HCT116 (cell line): ENCODE results near the gene STX16.

Experiments
- ATF3 ChIP-seq: IDR thresholded peaks from 2 replicates; pipeline ENCODE4 v1.6.1; 2012
- CEBPB ChIP-seq: IDR thresholded peaks from 2 replicates; pipeline ENCODE4 v1.6.1; 2012; ENCODE audit warnings: low read depth
- CTCF ChIP-seq, 3 experiments: fragments of 200-600 bp in 1 of 3; sonication (generic) in 1 of 3; IDR thresholded peaks in 2 of 3; conservative IDR thresholded peaks in 1 of 3; 2 replicates each; pipeline ENCODE4 v1.5.1; 2012 to 2017; ENCODE audit warnings: low read depth in 2 of 3, low read length in 2 of 3, antibody characterized with exemption in 1 of 3, borderline replicate concordance in 1 of 3, control low read depth in 1 of 3, mild to moderate bottlenecking in 1 of 3, mixed read lengths in 1 of 3, mixed run types in 1 of 3, moderate library complexity in 1 of 3; ENCODE audit not compliant: insufficient read depth in 1 of 3
- EZH2 ChIP-seq: fragments of 200-600 bp; sonication (generic); IDR thresholded peaks from 2 replicates; pipeline ENCODE4 v1.6.1; 2017; ENCODE audit warnings: antibody characterized with exemption, mixed run types
- JUND ChIP-seq: IDR thresholded peaks from 2 replicates; pipeline ENCODE4 v1.6.1; 2012
- MAX ChIP-seq: IDR thresholded peaks from 2 replicates; pipeline ENCODE4 v1.6.1; 2012
- POLR2A ChIP-seq: IDR thresholded peaks from 2 replicates; pipeline ENCODE4 v1.7.0; 2011; ENCODE audit warnings: borderline replicate concordance; ENCODE audit not compliant: insufficient read depth, insufficient read length; ENCODE audit errors: extremely low read depth
- POLR2AphosphoS5 ChIP-seq: IDR thresholded peaks from 2 replicates; pipeline ENCODE4 v1.6.1; 2011; ENCODE audit warnings: mild to moderate bottlenecking, low read depth, low read length, moderate library complexity
- RAD21 ChIP-seq: IDR thresholded peaks from 2 replicates; pipeline ENCODE4 v1.6.1; 2012; ENCODE audit warnings: low read depth, mild to moderate bottlenecking
- REST ChIP-seq: IDR thresholded peaks from 2 replicates; pipeline ENCODE4 v1.6.1; 2012; ENCODE audit warnings: low read depth
- SIN3A ChIP-seq: IDR thresholded peaks from 2 replicates; pipeline ENCODE4 v1.6.1; 2012; ENCODE audit warnings: low read depth
- YY1 ChIP-seq: IDR thresholded peaks from 2 replicates; pipeline ENCODE4 v1.6.1; 2011; ENCODE audit warnings: low read length, low read depth, moderate library complexity, mild to moderate bottlenecking; ENCODE audit not compliant: insufficient replicate concordance; ENCODE audit errors: extremely low read depth

GRCh38 chr20:58636983-58637421 is 14.1 kb upstream of the STX16 start:
- TF ChIP-seq CTCF (IDR thresholded peaks at IDR 0.05 in 2 of 3, conservative IDR thresholded peaks at IDR 0.05 in 1 of 3; ENCODE audit: borderline replicate concordance in 1 of 3, insufficient read depth in 1 of 3, low read depth in 2 of 3, low read length in 2 of 3), result peak in 2 of 3 experiments; percentile 36 to 37; a peak in 4 of 6 replicates
- no peak for TF ChIP-seq JUND
- TF ChIP-seq POLR2AphosphoS5, result no peak
- TF ChIP-seq SIN3A, result no peak
- no peak for TF ChIP-seq RAD21
- no peak for TF ChIP-seq CEBPB
- TF ChIP-seq POLR2A, result no peak
- TF ChIP-seq EZH2, result no peak
- TF ChIP-seq MAX, result no peak
- TF ChIP-seq YY1, result no peak
- no peak for TF ChIP-seq REST
- TF ChIP-seq ATF3, result no peak
